Vagina (tissue), 2 donors: ENCODE measurements around the gene MYO7A.

Source experiments
- CTCF ChIP-seq, 3 experiments: fragments of 450-650 bp in 2 of 3; fragments of 200-600 bp in 1 of 3; sonication (generic) in 1 of 3; IDR thresholded peaks; one replicate each; pipeline ENCODE4 v1.5.1; 2017 to 2019; ENCODE audit warnings: antibody characterized with exemption in 3 of 3, mild to moderate bottlenecking in 2 of 3, moderate library complexity in 2 of 3
- POLR2AphosphoS5 ChIP-seq, 2 donors: sonication (generic); formaldehyde crosslinking; IDR thresholded peaks; one replicate each; pipeline ENCODE4 v1.9.0; 2017; ENCODE audit warnings: antibody characterized with exemption in 2 of 2, mild to moderate bottlenecking in 2 of 2, low read depth in 1 of 2; ENCODE audit not compliant: insufficient read depth in 1 of 2

GRCh38 chr11:77259641-77260040, 131.6 kb downstream of the MYO7A start:
- no peak for TF ChIP-seq CTCF (IDR thresholded peaks at IDR 0.05)
- TF ChIP-seq POLR2AphosphoS5 (IDR thresholded peaks at IDR 0.05; ENCODE audit: insufficient read depth in 1 of 2, low read depth in 1 of 2): no peak
